Measurements from ENCODE around the gene MDC1. TPM values are rescaled to one million over a fixed set of nuclear protein-coding genes. Genes with fewer than 3 reads are reported as not detected.
"Not testable (repeated sequence)": the region's sequence is repeated elsewhere in the genome, so short reads cannot be mapped to it uniquely, and the experiment has no call there.

The MDC1 gene
- total and polyA plus RNA-seq, 4 donors = 7.4 to 34.5 (median 32.3) TPM

DNA sequence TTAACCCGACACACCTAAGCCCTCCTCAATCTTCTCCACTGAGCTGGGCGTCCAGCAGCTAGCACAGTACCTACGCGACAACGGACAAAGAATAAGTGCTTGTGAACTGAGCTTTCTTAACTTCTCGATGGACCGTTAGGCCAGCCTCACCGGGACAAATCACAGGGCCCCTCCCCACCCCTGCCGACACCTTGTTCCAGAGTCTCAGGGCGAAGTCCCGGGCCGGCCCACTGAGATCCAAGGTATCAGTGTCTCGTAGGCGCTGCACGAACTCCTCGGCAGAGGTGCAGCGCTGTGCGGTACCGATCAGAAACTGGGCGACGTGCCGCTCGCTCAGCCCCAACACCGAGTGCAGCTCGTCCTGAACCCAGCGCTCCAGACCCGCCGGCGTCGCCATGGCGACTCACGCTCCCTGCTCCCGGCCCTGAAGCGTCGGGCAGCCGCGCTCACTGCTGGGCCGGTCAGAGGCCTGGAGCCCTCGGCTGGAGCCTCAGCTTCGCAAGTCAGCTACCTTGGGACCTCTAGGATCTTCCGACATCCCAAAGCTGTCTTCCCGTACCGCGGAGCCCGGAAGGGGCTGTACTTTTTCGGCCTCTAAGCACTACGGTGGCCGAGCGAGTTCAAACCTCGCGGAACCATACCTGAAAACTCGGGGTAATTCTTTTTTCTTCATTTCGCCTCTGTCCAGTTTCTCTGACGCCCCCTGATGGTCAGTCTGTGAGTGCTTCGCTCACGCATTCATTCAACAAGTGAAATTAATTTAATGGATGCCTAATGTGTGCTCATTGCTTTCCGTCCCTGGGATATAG is 44.4 kb downstream of the MDC1 start, which contains the start of gene DHX16:
DHX16 (minus strand) TSS at position 562 of the 809 bp plus-strand sequence; CDS start at position 397, 165 bp downstream.
- no peaks in the 10 kb centered on the region for H3K4me1 ChIP-seq (ENCODE audit: control insufficient read depth in 1 of 2, insufficient read depth in 2 of 2, low read length in 2 of 2)
- peak; percentile 98 for DNase-seq
- H3K27ac ChIP-seq (ENCODE audit: low read depth in 1 of 2, low read length in 2 of 2) = peak within 1 kb of the TSS in 1 of 2 donors; percentile 2
- no peaks in the 10 kb centered on the region for H3K27me3 ChIP-seq (ENCODE audit: control insufficient read depth in 1 of 2, insufficient read depth in 2 of 2, low read length in 1 of 2)
- intact Hi-C loops (cut with DNase I) = loop anchor here (5.0 to 10.0 kb wide), 3 partner anchors 45 to 202 kb away; partner anchors contain the start of genes ATAT1 (in 1 of the 2), MRPS18B (in 1 of the 2) and PPP1R10 (in 1 of the 2)
- 0% methylated on average over 57 of the region's 57 CpGs for WGBS, 2 donors
- peak within 1 kb of the TSS; percentile 63 to 69 for H3K4me3 ChIP-seq (ENCODE audit: low read length in 2 of 2)
- peak; percentile 96 for ATAC-seq (ENCODE audit: low FRiP score)
- peaks cover 0 to 8% of the 10 kb centered on the region in 2 donors for H3K36me3 ChIP-seq (ENCODE audit: control insufficient read depth in 1 of 2, insufficient read depth in 2 of 2, low read length in 1 of 2)
- no peaks in the 10 kb centered on the region for H3K9me3 ChIP-seq (ENCODE audit: control insufficient read depth, low read length)

GRCh38 chr6:30670760-30671527 is 46.1 kb downstream of the MDC1 start:
- Histone ChIP-seq H3K27me3 (ENCODE audit: control insufficient read depth in 1 of 2, insufficient read depth in 2 of 2, low read length in 1 of 2) (no peaks in the 10 kb centered on the region), H3K9me3 (ENCODE audit: control insufficient read depth, low read length) (no peaks in the 10 kb centered on the region), H3K27ac (ENCODE audit: low read depth in 1 of 2, low read length in 2 of 2) (no peak overlapping the region), H3K4me3 (ENCODE audit: low read length in 2 of 2) (no peak overlapping the region), H3K36me3 (ENCODE audit: control insufficient read depth in 1 of 2, insufficient read depth in 2 of 2, low read length in 1 of 2) (peaks cover 3 to 4% of the 10 kb centered on the region in 2 donors), H3K4me1 (ENCODE audit: control insufficient read depth in 1 of 2, insufficient read depth in 2 of 2, low read length in 2 of 2) (no peaks in the 10 kb centered on the region)
- ATAC-seq (ENCODE audit: low FRiP score) (no peak), DNase-seq (no peak)
- 87% methylated on average over 27 of the region's 27 CpGs for WGBS, 2 donors
- intact Hi-C loops (cut with DNase I) = loop anchor here (5.0 to 10.0 kb wide), 3 partner anchors 44 to 204 kb away; partner anchors contain the start of genes ATAT1 (in 1 of the 2), MRPS18B (in 1 of the 2) and PPP1R10 (in 1 of the 2)

GRCh38 chr6:30666300-30666699 is 50.8 kb downstream of the MDC1 start:
- H3K9me3 ChIP-seq (ENCODE audit: control insufficient read depth, low read length); ATAC-seq (ENCODE audit: low FRiP score); intact Hi-C loops (cut with DNase I); H3K4me1 ChIP-seq (ENCODE audit: control insufficient read depth in 1 of 2, insufficient read depth in 2 of 2, low read length in 2 of 2); DNase-seq; H3K4me3 ChIP-seq (ENCODE audit: low read length in 2 of 2); H3K27ac ChIP-seq (ENCODE audit: low read depth in 1 of 2, low read length in 2 of 2); H3K27me3 ChIP-seq (ENCODE audit: control insufficient read depth in 1 of 2, insufficient read depth in 2 of 2, low read length in 1 of 2): not testable (repeated sequence)
- H3K36me3 ChIP-seq (ENCODE audit: control insufficient read depth in 1 of 2, insufficient read depth in 2 of 2, low read length in 1 of 2) = peaks cover 13 to 16% of the 10 kb centered on the region in 2 donors
- 79 to 85% methylated on average over 2 of the region's 2 CpGs for WGBS, 2 donors

DNA sequence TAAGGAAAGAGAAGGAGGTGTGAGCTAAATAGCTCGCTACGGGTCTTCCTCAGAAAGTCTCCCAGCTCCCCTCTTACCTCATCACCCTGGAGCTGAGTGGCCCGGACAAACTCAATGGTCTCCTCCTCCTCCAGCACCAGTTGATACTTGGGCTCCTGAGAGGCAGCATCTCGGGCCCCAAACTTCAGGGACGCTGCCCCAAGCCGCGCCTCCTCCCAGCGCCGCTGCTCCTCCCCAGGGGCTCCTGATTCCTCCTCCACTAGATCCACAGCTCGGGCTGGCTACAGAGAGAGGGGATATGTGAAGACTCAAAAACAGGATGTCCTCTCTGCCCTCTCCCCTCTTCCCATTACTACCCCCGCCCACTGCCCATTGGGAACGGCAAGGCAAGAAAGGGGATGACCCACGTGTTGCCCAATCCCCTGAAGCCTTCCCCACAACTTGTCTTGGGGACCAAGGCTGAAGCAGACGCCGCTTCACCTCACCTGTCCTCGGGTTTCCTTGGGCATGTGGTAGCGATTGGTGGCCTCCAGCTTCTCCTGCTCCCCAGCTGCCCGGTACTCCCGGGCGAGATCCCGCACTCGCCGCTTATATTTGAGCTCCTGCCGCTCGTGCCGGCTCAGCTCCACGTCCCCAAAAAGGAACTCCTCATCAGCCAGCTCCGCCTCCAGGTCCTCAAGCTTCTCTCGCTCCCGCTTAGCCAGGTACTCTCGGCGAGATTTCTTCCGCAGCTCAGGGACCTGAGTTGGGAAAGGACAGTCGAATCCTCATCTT is 51.9 kb downstream of the MDC1 start:
- peaks cover 11 to 13% of the 10 kb centered on the region in 2 donors for H3K36me3 ChIP-seq (ENCODE audit: control insufficient read depth in 1 of 2, insufficient read depth in 2 of 2, low read length in 1 of 2)
- intact Hi-C loops (cut with DNase I) = no loop called here
- no peak for ATAC-seq (ENCODE audit: low FRiP score)

DNA sequence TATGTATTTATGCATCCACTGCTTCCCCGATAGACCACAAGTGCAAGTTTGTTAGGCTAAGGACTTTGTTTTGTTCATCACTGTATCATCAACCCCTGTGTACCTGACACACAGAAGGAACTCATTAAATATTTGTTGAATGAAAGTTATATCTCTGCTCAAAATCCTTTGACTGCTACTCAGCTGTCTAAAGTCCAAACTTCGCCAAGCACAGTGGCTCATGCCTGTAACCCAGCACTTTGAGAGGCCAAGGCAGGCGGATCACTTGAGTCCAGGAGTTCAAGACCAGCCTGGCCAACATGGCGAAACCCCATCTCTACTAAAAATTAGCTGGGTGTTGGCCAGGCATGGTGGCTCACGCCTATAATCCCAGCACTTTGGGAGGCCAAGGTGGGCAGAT is 59.2 kb downstream of the MDC1 start:
- H3K27ac ChIP-seq (ENCODE audit: low read depth in 1 of 2, low read length in 2 of 2); ATAC-seq (ENCODE audit: low FRiP score); H3K27me3 ChIP-seq (ENCODE audit: control insufficient read depth in 1 of 2, insufficient read depth in 2 of 2, low read length in 1 of 2); DNase-seq; intact Hi-C loops (cut with DNase I); H3K9me3 ChIP-seq (ENCODE audit: control insufficient read depth, low read length); H3K4me3 ChIP-seq (ENCODE audit: low read length in 2 of 2); H3K4me1 ChIP-seq (ENCODE audit: control insufficient read depth in 1 of 2, insufficient read depth in 2 of 2, low read length in 2 of 2): not testable (repeated sequence)
- WGBS, 2 donors = 89 to 93% methylated on average over 5 of the region's 5 CpGs
- peaks cover 9 to 15% of the 10 kb centered on the region in 2 donors for H3K36me3 ChIP-seq (ENCODE audit: control insufficient read depth in 1 of 2, insufficient read depth in 2 of 2, low read length in 1 of 2)

More for the DNA sequence above, 51.9 kb downstream of the MDC1 start:
- no peaks in the 10 kb centered on the region for H3K4me1 ChIP-seq (ENCODE audit: control insufficient read depth in 1 of 2, insufficient read depth in 2 of 2, low read length in 2 of 2)
- no peak for DNase-seq
- no peak overlapping the region for H3K4me3 ChIP-seq (ENCODE audit: low read length in 2 of 2)
- 91 to 92% methylated on average over 34 of the region's 34 CpGs for WGBS, 2 donors
- H3K9me3 ChIP-seq (ENCODE audit: control insufficient read depth, low read length) = no peaks in the 10 kb centered on the region
- H3K27ac ChIP-seq (ENCODE audit: low read depth in 1 of 2, low read length in 2 of 2) = no peak overlapping the region
- no peaks in the 10 kb centered on the region for H3K27me3 ChIP-seq (ENCODE audit: control insufficient read depth in 1 of 2, insufficient read depth in 2 of 2, low read length in 1 of 2)

- Histone ChIP-seq H3K4me1 (ENCODE audit: control insufficient read depth in 1 of 2, insufficient read depth in 2 of 2, low read length in 2 of 2) (no peaks in the 10 kb centered on the region), H3K27ac (ENCODE audit: low read depth in 1 of 2, low read length in 2 of 2) (no peak overlapping the region), H3K27me3 (ENCODE audit: control insufficient read depth in 1 of 2, insufficient read depth in 2 of 2, low read length in 1 of 2) (no peaks in the 10 kb centered on the region), H3K4me3 (ENCODE audit: low read length in 2 of 2) (no peak overlapping the region), H3K36me3 (ENCODE audit: control insufficient read depth in 1 of 2, insufficient read depth in 2 of 2, low read length in 1 of 2) (peaks cover 4 to 15% of the 10 kb centered on the region in 2 donors), H3K9me3 (ENCODE audit: control insufficient read depth, low read length) (no peaks in the 10 kb centered on the region)
- no peak for DNase-seq
- intact Hi-C loops (cut with DNase I) = no loop called here
- no peak for ATAC-seq (ENCODE audit: low FRiP score)
These were observed 59.6 kb downstream of the MDC1 start for GRCh38 chr6:30657454-30657853.

DNA sequence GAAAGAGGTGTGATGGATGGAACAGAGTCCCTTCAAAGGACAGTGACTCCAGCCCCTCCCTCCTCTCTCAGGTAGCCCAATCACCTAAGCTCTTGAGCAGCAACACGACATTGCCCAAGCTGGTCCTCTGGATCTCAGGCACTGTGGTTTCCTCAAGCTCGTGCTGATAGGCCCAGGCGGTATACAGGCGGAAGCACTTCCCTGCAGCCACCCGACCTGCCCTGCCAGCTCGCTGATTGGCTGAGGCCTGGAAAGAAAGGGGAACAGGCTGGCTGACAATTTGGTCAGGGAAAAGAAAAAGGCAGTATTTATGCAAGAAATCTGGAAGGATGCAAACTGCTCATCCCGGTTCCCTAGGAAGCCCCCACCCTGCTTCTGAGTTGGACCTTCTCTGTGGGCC is 60.6 kb downstream of the MDC1 start:
- DNase-seq (peak in 1 of 2 donors; percentile 74), ATAC-seq (ENCODE audit: low FRiP score) (no peak)
- intact Hi-C loops (cut with DNase I) = no loop called here
- Histone ChIP-seq H3K4me3 (ENCODE audit: low read length in 2 of 2) (no peak overlapping the region), H3K27me3 (ENCODE audit: control insufficient read depth in 1 of 2, insufficient read depth in 2 of 2, low read length in 1 of 2) (no peaks in the 10 kb centered on the region), H3K9me3 (ENCODE audit: control insufficient read depth, low read length) (no peaks in the 10 kb centered on the region), H3K4me1 (ENCODE audit: control insufficient read depth in 1 of 2, insufficient read depth in 2 of 2, low read length in 2 of 2) (no peaks in the 10 kb centered on the region), H3K27ac (ENCODE audit: low read depth in 1 of 2, low read length in 2 of 2) (no peak overlapping the region), H3K36me3 (ENCODE audit: control insufficient read depth in 1 of 2, insufficient read depth in 2 of 2, low read length in 1 of 2) (peaks cover 2 to 11% of the 10 kb centered on the region in 2 donors)
- WGBS, 2 donors = 81 to 90% methylated on average over 7 of the region's 7 CpGs

DNA sequence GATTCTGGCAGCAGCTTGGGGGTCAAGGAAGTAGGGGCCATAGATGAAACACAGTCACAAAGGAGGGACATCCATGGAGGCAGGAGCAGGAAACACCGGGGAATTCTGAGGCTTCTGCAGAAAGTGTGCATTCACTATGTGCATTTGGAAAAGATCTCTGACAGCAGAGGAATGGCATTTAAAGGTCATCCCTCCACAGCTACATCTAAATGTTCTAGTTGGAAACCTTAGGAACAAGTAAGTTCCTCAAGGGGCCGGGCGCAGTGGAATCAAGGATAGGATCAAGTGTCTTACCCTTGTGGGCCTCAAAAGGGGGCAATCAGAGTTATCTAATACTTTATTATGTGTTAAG is 61.4 kb downstream of the MDC1 start:
- 94 to 97% methylated on average over 3 of the region's 3 CpGs for WGBS, 2 donors
- H3K9me3 ChIP-seq (ENCODE audit: control insufficient read depth, low read length) = no peaks in the 10 kb centered on the region
- H3K4me3 ChIP-seq (ENCODE audit: low read length in 2 of 2) = no peak overlapping the region
- H3K4me1 ChIP-seq (ENCODE audit: control insufficient read depth in 1 of 2, insufficient read depth in 2 of 2, low read length in 2 of 2) = no peaks in the 10 kb centered on the region
- ATAC-seq (ENCODE audit: low FRiP score) (no peak), DNase-seq (no peak)
- H3K27ac ChIP-seq (ENCODE audit: low read depth in 1 of 2, low read length in 2 of 2) = no peak overlapping the region
- intact Hi-C loops (cut with DNase I) = no loop called here
- H3K36me3 ChIP-seq (ENCODE audit: control insufficient read depth in 1 of 2, insufficient read depth in 2 of 2, low read length in 1 of 2) = peaks cover 2 to 10% of the 10 kb centered on the region in 2 donors
- no peaks in the 10 kb centered on the region for H3K27me3 ChIP-seq (ENCODE audit: control insufficient read depth in 1 of 2, insufficient read depth in 2 of 2, low read length in 1 of 2)

All from aorta (tissue), 5 donors.